Measurements from ENCODE around the gene ARHGEF6. TPM values are rescaled to one million over a fixed set of nuclear protein-coding genes. Genes with fewer than 3 reads are reported as not detected.
"Not testable (repeated sequence)": the region's sequence is repeated elsewhere in the genome, so short reads cannot be mapped to it uniquely, and the experiment has no call there.

Gene ARHGEF6
- 10 to 100 TPM; 56.1 to 58.5 TPM for total RNA-seq

DNA sequence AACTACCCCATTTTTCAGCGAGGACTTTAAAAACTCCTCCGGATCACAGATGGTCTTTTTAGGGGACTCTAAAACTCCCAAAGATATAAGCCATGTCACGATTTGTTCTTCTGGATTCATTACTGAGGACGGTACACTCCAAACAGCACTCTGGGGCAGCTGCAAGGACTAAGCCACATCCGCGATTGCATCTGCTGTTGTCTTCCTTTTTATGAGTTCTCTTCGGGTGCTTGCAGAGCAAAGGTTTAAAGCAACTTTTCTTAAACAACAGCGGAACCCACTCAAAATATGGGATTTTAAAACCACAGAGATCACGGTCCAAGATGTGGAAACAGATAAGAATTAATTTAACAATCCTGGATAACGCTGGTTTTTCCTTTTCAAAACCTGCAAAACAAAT is at the start of gene ARHGEF6:
Gene ARHGEF6, minus strand, starts transcription at position 170 of the 400 bp plus-strand sequence. Its CDS starts 50 bp downstream, at position 120.
- intact Hi-C loops (cut with micrococcal nuclease): loop anchor here (1.0 to 2.0 kb wide), 3 partner anchors 70 to 129 kb away; no protein-coding TSS in a partner anchor
- Mint-ChIP-seq H3K27me3 (ENCODE audit: low read depth) (no peaks in the 10 kb centered on the region), H3K9me3 (no peaks in the 10 kb centered on the region), H3K27ac (peak within 1 kb of the TSS; percentile 99), H3K4me3 (peak within 1 kb of the TSS; percentile 90), H3K4me1 (ENCODE audit: low read depth) (peaks cover 49% of the 10 kb centered on the region), H3K36me3 (ENCODE audit: low read depth) (peaks cover 13% of the 10 kb centered on the region)
- DNase-seq: peak; percentile 54
- CTCF ChIA-PET: interaction anchor here (0.7 kb wide), 1 partner anchor 34 kb away, joined by 3 read pairs; no protein-coding TSS in a partner anchor

DNA sequence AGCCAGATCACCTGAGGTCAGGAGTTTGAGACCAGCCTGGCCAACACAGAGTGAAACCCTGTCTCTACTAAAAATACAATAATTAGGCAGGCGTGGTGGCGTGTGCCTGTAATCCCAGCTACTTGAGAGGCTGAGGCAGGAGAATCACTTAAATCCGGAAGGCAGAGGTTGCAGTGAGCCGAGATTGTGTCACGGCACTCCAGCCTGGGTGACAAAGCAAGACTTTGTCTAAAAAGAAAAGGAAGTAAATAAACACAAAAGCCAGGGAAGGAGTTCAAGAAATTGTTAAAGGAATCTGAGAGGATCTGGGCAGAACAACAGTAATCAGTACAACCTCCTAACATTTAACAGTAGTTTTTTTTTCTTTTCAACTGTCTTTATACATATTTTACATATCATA is 48.7 kb upstream of the ARHGEF6 start:
- intact Hi-C loops (cut with micrococcal nuclease): no loop called here
- H3K4me3 Mint-ChIP-seq: no peak overlapping the region
- no peak for DNase-seq
- no peaks in the 10 kb centered on the region for H3K27me3 Mint-ChIP-seq (ENCODE audit: low read depth)
- no peaks in the 10 kb centered on the region for H3K9me3 Mint-ChIP-seq
- peaks cover 1% of the 10 kb centered on the region for H3K36me3 Mint-ChIP-seq (ENCODE audit: low read depth)
- H3K27ac Mint-ChIP-seq: no peak overlapping the region
- CTCF ChIA-PET: no interaction called here
- no peaks in the 10 kb centered on the region for H3K4me1 Mint-ChIP-seq (ENCODE audit: low read depth)

- no peaks in the 10 kb centered on the region for H3K9me3 Mint-ChIP-seq
- H3K27ac Mint-ChIP-seq: no peak overlapping the region
- intact Hi-C loops (cut with micrococcal nuclease): no loop called here
- CTCF ChIA-PET: no interaction called here
- H3K4me1 Mint-ChIP-seq (ENCODE audit: low read depth): no peaks in the 10 kb centered on the region
- DNase-seq: no peak
- H3K36me3 Mint-ChIP-seq (ENCODE audit: low read depth): peaks cover 1% of the 10 kb centered on the region
- H3K4me3 Mint-ChIP-seq: no peak overlapping the region
- H3K27me3 Mint-ChIP-seq (ENCODE audit: low read depth): no peaks in the 10 kb centered on the region
These were observed 48.1 kb upstream of the ARHGEF6 start for GRCh38 chrX:136828830-136829229.

- DNase-seq: no peak
- peaks cover 1% of the 10 kb centered on the region for H3K36me3 Mint-ChIP-seq (ENCODE audit: low read depth)
- CTCF ChIA-PET: no interaction called here
- H3K27ac Mint-ChIP-seq: no peak overlapping the region
- H3K9me3 Mint-ChIP-seq: no peaks in the 10 kb centered on the region
- H3K4me3 Mint-ChIP-seq: no peak overlapping the region
- intact Hi-C loops (cut with micrococcal nuclease): no loop called here
- H3K4me1 Mint-ChIP-seq (ENCODE audit: low read depth): no peaks in the 10 kb centered on the region
- no peaks in the 10 kb centered on the region for H3K27me3 Mint-ChIP-seq (ENCODE audit: low read depth)
These were observed 46.3 kb upstream of the ARHGEF6 start for GRCh38 chrX:136827026-136827425.

DNA sequence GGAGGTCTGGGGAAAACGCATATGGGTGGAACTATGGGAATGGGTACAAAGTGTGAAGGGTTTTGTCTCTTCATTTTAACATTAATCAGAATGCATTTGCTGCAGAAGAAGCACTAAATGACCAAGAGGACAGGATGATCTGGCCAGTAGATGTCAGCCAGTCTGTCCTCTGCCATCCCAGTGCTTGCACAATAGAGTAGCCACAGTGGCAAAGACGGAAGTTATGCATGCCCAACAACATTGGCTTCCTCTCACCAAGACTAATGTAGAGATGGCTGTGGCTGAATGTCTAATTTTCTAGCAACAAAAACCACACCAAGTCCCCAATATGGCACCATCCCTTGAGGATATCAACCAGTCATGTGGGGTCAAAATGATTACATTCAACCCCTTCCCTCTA is 45.0 kb upstream of the ARHGEF6 start:
- Mint-ChIP-seq H3K27ac (no peak overlapping the region), H3K27me3 (ENCODE audit: low read depth) (no peaks in the 10 kb centered on the region), H3K4me3 (no peak overlapping the region), H3K4me1 (ENCODE audit: low read depth) (no peaks in the 10 kb centered on the region), H3K9me3 (no peaks in the 10 kb centered on the region), H3K36me3 (ENCODE audit: low read depth) (peaks cover 1% of the 10 kb centered on the region)
- CTCF ChIA-PET: no interaction called here
- no peak for DNase-seq
- intact Hi-C loops (cut with micrococcal nuclease): no loop called here

- H3K36me3 Mint-ChIP-seq (ENCODE audit: low read depth): peaks cover 1% of the 10 kb centered on the region
These were observed 42.4 kb upstream of the ARHGEF6 start for GRCh38 chrX:136823175-136823574.

DNA sequence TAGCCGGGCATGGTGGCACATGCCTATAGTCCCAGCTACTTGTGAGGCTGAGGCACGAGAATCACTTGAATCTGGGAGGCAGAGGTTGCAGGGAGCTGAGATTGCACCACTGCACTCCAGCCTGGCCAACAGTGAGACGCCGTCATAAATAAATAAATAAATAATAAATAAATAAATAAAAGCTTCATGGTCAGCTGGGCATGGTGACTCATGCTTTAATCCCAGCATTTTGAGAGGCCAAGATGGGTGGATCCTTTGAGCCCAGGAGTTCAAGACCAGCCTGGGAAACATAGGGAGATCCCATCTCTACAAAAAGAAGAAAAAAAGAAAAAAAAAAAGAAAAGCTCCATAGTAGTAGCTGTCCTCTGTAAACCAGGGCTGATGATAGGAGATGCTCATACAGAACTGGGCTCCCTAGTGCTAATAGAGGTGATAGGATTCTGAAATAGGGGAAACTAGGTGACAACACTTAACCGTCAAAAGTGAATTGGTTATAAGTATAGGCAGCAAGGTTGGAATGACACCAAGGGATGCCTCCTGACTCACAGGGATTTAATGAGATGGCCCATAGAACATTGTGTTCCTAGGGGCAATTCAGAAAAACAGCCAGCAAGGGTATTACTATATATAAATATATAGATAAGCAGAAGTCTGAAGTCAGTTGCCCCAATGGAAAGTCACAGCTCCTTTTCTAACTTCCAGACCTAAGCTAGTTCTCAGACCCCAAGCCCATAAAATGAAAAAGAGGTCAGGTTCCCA is 41.8 kb upstream of the ARHGEF6 start:
- DNase-seq: no peak
- Mint-ChIP-seq H3K27me3 (ENCODE audit: low read depth) (no peaks in the 10 kb centered on the region), H3K27ac (no peak overlapping the region), H3K9me3 (no peaks in the 10 kb centered on the region), H3K4me3 (no peak overlapping the region), H3K4me1 (ENCODE audit: low read depth) (no peaks in the 10 kb centered on the region), H3K36me3 (ENCODE audit: low read depth) (peaks cover 1% of the 10 kb centered on the region)
- CTCF ChIA-PET: interaction anchor here (0.6 kb wide), 1 partner anchor 29 kb away, joined by 3 read pairs; no protein-coding TSS in a partner anchor
- intact Hi-C loops (cut with micrococcal nuclease): no loop called here

More at GRCh38 chrX:136823175-136823574, 42.4 kb upstream of the ARHGEF6 start:
- no peaks in the 10 kb centered on the region for H3K9me3 Mint-ChIP-seq
- intact Hi-C loops (cut with micrococcal nuclease): no loop called here
- no peak for DNase-seq
- no peaks in the 10 kb centered on the region for H3K4me1 Mint-ChIP-seq (ENCODE audit: low read depth)
- no peak overlapping the region for H3K4me3 Mint-ChIP-seq
- H3K27me3 Mint-ChIP-seq (ENCODE audit: low read depth): no peaks in the 10 kb centered on the region
- no peak overlapping the region for H3K27ac Mint-ChIP-seq
- CTCF ChIA-PET: interaction anchor here (0.6 kb wide), 1 partner anchor 28 kb away, joined by 3 read pairs; no protein-coding TSS in a partner anchor

GRCh38 chrX:136819756-136820155 is 39.0 kb upstream of the ARHGEF6 start:
- H3K9me3 Mint-ChIP-seq; H3K36me3 Mint-ChIP-seq (ENCODE audit: low read depth); H3K4me1 Mint-ChIP-seq (ENCODE audit: low read depth); H3K27ac Mint-ChIP-seq; DNase-seq; H3K27me3 Mint-ChIP-seq (ENCODE audit: low read depth); intact Hi-C loops (cut with micrococcal nuclease); H3K4me3 Mint-ChIP-seq; CTCF ChIA-PET: not testable (repeated sequence)

- CTCF ChIA-PET: no interaction called here
- H3K27me3 Mint-ChIP-seq (ENCODE audit: low read depth): no peaks in the 10 kb centered on the region
These were observed 38.4 kb upstream of the ARHGEF6 start for GRCh38 chrX:136819031-136819703.

GRCh38 chrX:136816975-136817374 is 36.2 kb upstream of the ARHGEF6 start:
- intact Hi-C loops (cut with micrococcal nuclease): no loop called here
- Mint-ChIP-seq H3K27me3 (ENCODE audit: low read depth) (no peaks in the 10 kb centered on the region), H3K36me3 (ENCODE audit: low read depth) (no peaks in the 10 kb centered on the region), H3K27ac (no peak overlapping the region), H3K4me1 (ENCODE audit: low read depth) (no peaks in the 10 kb centered on the region), H3K4me3 (no peak overlapping the region), H3K9me3 (no peaks in the 10 kb centered on the region)
- DNase-seq: no peak
- CTCF ChIA-PET: no interaction called here

More at GRCh38 chrX:136819031-136819703, 38.4 kb upstream of the ARHGEF6 start:
- Mint-ChIP-seq H3K36me3 (ENCODE audit: low read depth) (no peaks in the 10 kb centered on the region), H3K4me3 (no peak overlapping the region), H3K9me3 (no peaks in the 10 kb centered on the region), H3K4me1 (ENCODE audit: low read depth) (no peaks in the 10 kb centered on the region), H3K27ac (no peak overlapping the region)
- intact Hi-C loops (cut with micrococcal nuclease): no loop called here
- no peak for DNase-seq

DNA sequence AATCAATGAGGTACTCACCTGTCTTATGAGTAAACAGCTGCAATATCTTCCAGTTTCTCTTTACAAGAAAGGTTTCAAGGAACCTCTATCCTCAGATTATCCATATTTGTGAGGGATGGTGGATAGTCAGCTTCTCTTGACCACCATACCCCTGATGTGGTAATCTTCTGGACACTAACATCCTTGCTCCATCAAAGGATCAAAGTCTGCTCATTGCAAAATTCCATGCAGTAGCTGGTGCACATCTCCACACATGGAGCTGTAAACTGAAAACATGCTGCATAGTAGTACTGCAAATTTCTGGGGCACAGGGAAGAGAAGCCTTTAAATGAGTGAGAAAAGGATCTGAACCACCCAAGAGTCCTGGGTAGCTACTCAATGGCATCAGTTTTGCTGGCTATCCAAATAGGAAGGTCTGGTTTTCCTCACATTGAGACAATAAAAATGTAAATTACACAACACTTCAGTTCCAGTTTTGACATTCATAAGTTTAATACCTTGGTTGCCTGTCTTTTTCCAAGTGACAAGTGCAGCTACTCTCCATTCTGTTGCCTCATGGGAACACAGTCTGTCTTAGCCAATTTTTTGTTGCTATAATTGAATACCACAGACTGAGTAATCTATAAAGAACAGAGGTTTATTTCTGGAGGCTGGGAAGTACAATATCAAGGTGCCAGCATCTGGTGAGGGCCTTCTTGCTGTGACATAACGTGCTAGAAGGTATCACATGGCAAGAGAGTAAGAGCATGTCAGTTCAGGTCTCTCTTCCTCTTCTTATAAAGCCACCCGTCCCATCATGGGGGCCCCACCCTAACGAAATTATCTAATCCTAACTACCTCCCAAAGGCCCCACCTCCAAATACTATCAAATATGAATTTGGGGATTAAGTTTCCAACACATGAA is 34.4 kb upstream of the ARHGEF6 start:
- H3K27ac Mint-ChIP-seq: no peak overlapping the region
- H3K4me1 Mint-ChIP-seq (ENCODE audit: low read depth): peaks cover 9% of the 10 kb centered on the region
- DNase-seq: no peak
- CTCF ChIA-PET: interaction anchor here (0.9 kb wide), 1 partner anchor 18 kb away, joined by 3 read pairs; no protein-coding TSS in a partner anchor
- no peaks in the 10 kb centered on the region for H3K36me3 Mint-ChIP-seq (ENCODE audit: low read depth)
- H3K27me3 Mint-ChIP-seq (ENCODE audit: low read depth): no peaks in the 10 kb centered on the region
- intact Hi-C loops (cut with micrococcal nuclease): no loop called here
- H3K4me3 Mint-ChIP-seq: no peak overlapping the region
- H3K9me3 Mint-ChIP-seq: no peaks in the 10 kb centered on the region

- no peaks in the 10 kb centered on the region for H3K36me3 Mint-ChIP-seq (ENCODE audit: low read depth)
- H3K4me3 Mint-ChIP-seq: no peak overlapping the region
- H3K4me1 Mint-ChIP-seq (ENCODE audit: low read depth): peaks cover 10% of the 10 kb centered on the region
- intact Hi-C loops (cut with micrococcal nuclease): no loop called here
- no peaks in the 10 kb centered on the region for H3K27me3 Mint-ChIP-seq (ENCODE audit: low read depth)
- CTCF ChIA-PET: interaction anchor here (0.5 kb wide), 1 partner anchor 12 kb away, joined by 3 read pairs; no protein-coding TSS in a partner anchor
- no peaks in the 10 kb centered on the region for H3K9me3 Mint-ChIP-seq
- H3K27ac Mint-ChIP-seq: no peak overlapping the region
- DNase-seq: no peak
These were observed 31.6 kb upstream of the ARHGEF6 start for GRCh38 chrX:136812286-136812685.

Data from activated naive CD4-positive, alpha-beta T cell treated with anti-CD3 and anti-CD28 coated beads for 36 hours (primary cell).